Measurements from ENCODE around the gene CES1.
"Not testable (repeated sequence)": the region's sequence is repeated elsewhere in the genome, so short reads cannot be mapped to it uniquely, and the experiment has no call there.

CES1 gene

DNA sequence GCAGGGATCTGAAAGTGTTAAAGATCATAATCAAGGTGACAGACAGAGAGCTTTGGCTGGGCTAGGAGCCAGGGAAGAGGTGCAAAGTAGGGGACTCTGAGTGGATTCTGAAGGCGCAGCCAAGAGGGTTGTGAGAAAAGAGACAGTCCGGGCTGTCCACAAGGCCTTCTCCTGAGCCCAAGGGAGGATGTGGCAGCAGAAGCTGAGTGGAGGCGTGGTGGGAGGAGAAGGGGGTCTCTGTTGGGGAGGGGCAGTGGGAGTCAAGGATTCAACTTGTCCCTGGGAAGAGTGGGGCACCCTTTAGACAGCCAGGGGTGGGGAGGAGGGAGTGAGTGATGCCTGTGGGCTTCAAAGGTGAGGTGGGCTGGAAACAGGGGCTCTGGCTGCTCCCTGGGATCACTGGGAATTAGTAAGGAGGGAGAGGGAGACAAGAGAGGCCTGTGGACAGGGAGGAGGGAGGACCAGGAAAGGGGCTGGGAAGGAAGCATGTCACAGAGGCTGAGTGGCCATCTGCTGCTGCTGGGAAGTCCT, 10.6 kb downstream of the CES1 start:
- CTCF ChIA-PET = interaction anchor here (1.0 to 1.9 kb wide), 2 partner anchors 20 to 358 kb away, joined by 5 read pairs; no protein-coding TSS in a partner anchor
- DNase-seq (ENCODE audit: extremely low spot score) = no peak
- TF ChIP-seq CTCF (IDR thresholded peaks at IDR 0.05; ENCODE audit: control extremely low read depth, extremely low read depth, low read depth, missing control alignments) = no peak
- POLR2A ChIA-PET = no interaction called here

GRCh38 chr16:55821210-55821609, 11.7 kb downstream of the CES1 start:
- ChIA-PET POLR2A (no interaction called here), CTCF (no interaction called here)
- TF ChIP-seq CTCF (IDR thresholded peaks at IDR 0.05; ENCODE audit: control extremely low read depth, extremely low read depth, low read depth, missing control alignments) = no peak
- no peak for DNase-seq (ENCODE audit: extremely low spot score)

- POLR2A ChIA-PET = no interaction called here
- DNase-seq (ENCODE audit: extremely low spot score) = no peak
- TF ChIP-seq CTCF (IDR thresholded peaks at IDR 0.05; ENCODE audit: control extremely low read depth, extremely low read depth, low read depth, missing control alignments) = no peak
- CTCF ChIA-PET = no interaction called here
These were observed 12.3 kb downstream of the CES1 start for GRCh38 chr16:55820615-55821014.

DNA sequence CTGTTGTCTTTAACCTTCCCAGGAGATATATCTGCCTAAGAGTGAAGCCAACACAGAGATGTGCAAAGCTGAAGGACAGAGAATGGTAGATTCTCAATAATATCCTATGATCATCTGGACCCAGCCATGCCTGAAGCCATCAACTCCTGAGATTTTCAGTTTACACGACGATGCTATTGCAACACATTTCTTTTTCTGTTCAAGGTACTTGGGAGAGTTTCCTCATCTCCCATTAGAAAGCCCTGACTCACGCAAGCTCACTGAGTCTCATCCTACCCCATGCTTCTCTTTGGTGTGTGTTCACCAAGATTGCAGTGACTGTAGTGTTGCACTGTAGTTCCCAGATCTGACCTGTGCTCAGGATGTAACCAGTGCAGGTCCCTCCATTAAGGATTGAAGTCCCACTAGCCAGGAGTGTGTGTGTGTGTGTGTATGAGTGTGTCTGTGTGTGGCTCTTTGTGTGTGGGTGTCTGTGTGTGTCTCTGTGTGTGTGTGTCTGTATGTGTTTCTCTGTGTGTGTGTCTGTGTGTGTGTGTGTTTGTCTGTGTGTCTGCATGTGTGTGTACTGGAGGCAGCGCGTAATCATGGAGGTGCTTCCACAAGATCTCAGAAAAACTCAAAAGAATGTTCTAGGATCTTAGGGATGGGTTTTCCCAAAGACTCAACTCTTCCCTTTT, 15.5 kb downstream of the CES1 start:
- POLR2A ChIA-PET = no interaction called here
- CTCF ChIA-PET = no interaction called here
- no peak for DNase-seq (ENCODE audit: extremely low spot score)
- no peak for TF ChIP-seq CTCF (IDR thresholded peaks at IDR 0.05; ENCODE audit: control extremely low read depth, extremely low read depth, low read depth, missing control alignments)

GRCh38 chr16:55816222-55816621, 16.7 kb downstream of the CES1 start:
- DNase-seq (ENCODE audit: extremely low spot score); CTCF ChIA-PET; POLR2A ChIA-PET: not testable (repeated sequence)

DNA sequence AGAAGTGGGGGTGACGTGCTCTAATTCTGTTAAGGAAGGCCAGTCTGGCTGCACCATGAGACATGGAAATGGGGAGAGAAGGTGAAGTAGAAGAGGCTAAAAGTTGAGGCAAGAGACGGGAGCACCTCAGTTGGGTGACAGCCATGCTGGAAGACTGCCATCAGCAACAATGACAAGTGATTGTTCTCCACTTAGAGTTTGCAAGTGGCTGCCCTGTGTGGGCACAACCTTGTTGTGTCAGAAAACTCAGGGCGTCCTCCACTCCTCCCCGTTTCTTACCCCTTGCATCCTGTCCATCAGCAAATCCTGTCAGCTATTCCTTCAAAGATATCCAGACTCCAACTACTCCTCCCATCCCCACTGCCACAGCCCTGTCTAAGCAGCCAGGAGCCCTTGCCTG, 17.6 kb downstream of the CES1 start:
- no peak for TF ChIP-seq CTCF (IDR thresholded peaks at IDR 0.05; ENCODE audit: control extremely low read depth, extremely low read depth, low read depth, missing control alignments)
- ChIA-PET POLR2A (no interaction called here), CTCF (no interaction called here)
- DNase-seq (ENCODE audit: extremely low spot score) = no peak

DNA sequence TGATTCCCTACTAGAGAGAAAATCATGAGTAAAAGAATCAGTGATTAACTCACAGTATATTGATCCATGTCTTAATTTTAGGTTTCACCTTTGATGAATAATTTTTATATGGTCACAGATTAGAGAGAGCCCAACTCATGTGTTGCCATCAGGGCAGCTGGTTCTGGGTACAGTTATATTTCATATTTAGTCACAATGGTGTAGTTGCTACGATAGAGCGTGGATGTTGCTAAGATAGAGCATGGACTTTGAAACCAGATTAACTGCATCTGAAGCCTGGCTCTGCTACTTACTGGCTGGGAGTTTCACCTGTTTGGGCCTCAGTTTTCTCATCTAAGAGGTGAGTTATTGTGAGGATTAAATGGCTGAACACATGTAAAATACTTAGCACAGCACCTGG, 18.7 kb downstream of the CES1 start:
- DNase-seq (ENCODE audit: extremely low spot score) = not testable (repeated sequence)

GRCh38 chr16:55813730-55814129, 19.2 kb downstream of the CES1 start:
- POLR2A ChIA-PET; DNase-seq (ENCODE audit: extremely low spot score); CTCF ChIA-PET: not testable (repeated sequence)

More for the DNA sequence above, 18.7 kb downstream of the CES1 start:
- CTCF ChIA-PET, POLR2A ChIA-PET: not testable (repeated sequence)
